Transverse colon (tissue), 4 donors: ENCODE results near the gene PUSL1. TPM values are rescaled to one million over a fixed set of nuclear protein-coding genes. Genes with fewer than 3 reads are reported as not detected.

ENCODE experiments used
- DNase-seq: peaks from one replicate; pipeline ENCODE4 v3.0.0-alpha.2; 2019
- H3K27ac ChIP-seq, 4 donors: fragments of 200-600 bp; sonication (generic); 2 replicates each; pipeline ENCODE4 v1.5.1; 2016 to 2018; ENCODE audit warnings: inconsistent platforms in 4 of 4
- H3K27me3 ChIP-seq: fragments of 200-600 bp; sonication (generic); 2 replicates; pipeline ENCODE4 v1.5.1; 2017; ENCODE audit warnings: inconsistent platforms
- H3K36me3 ChIP-seq, 4 donors: fragments of 200-600 bp; sonication (generic); 2 replicates each; pipeline ENCODE4 v1.5.1; 2017 to 2019; ENCODE audit warnings: inconsistent platforms in 4 of 4
- H3K4me1 ChIP-seq, 4 donors: fragments of 200-600 bp; sonication (generic); 2 replicates each; pipeline ENCODE4 v1.5.1; 2017 to 2020; ENCODE audit warnings: inconsistent platforms in 4 of 4
- H3K4me3 ChIP-seq, 4 donors: fragments of 200-600 bp; sonication (generic); 1 replicate in 1 of 4; 2 replicates in 3 of 4; pipeline versions ENCODE4 v1.5.1 to v1.6.1; 2017 to 2019; ENCODE audit warnings: inconsistent platforms in 4 of 4
- H3K9me3 ChIP-seq, 2 donors: fragments of 200-600 bp; sonication (generic); 2 replicates each; pipeline ENCODE4 v1.5.1; 2017 to 2019; ENCODE audit warnings: inconsistent platforms in 2 of 2
- CTCF ChIP-seq, 5 experiments: fragments of 200-600 bp in 3 of 5; fragments of 450-650 bp in 2 of 5; sonication (generic) in 3 of 5; IDR thresholded peaks; 1 replicate in 2 of 5; 2 replicates in 3 of 5; pipeline ENCODE4 v1.5.1; 2016 to 2017; ENCODE audit warnings: antibody characterized with exemption in 5 of 5, inconsistent platforms in 3 of 5, mild to moderate bottlenecking in 2 of 5, moderate library complexity in 1 of 5
- EP300 ChIP-seq: sonication (generic); formaldehyde crosslinking; IDR thresholded peaks from one replicate; pipeline ENCODE4 v1.6.1; 2017; ENCODE audit warnings: antibody characterized with exemption, low read depth
- POLR2A ChIP-seq: fragments of 450-650 bp; IDR thresholded peaks from one replicate; pipeline ENCODE4 v1.6.1; 2016; ENCODE audit warnings: antibody characterized with exemption, mild to moderate bottlenecking, moderate library complexity
- POLR2AphosphoS5 ChIP-seq, 3 donors: sonication (generic); formaldehyde crosslinking; IDR thresholded peaks; one replicate each; pipeline ENCODE4 v1.6.1; 2016; ENCODE audit warnings: antibody characterized with exemption in 3 of 3
- WGBS, 2 donors: methylation state at CpG; one replicate each; pipeline ENCODE4 v1.1.5; 2018; ENCODE audit warnings: low coverage in 1 of 2; 5-methylcytosine and 5-hydroxymethylcytosine counted together
- in situ Hi-C, 4 donors: fragments of 200-750 bp; cut with MboI; loops; one replicate each; pipeline versions ENCODE4 v1.15.0 to v1.15.1; 2017; ENCODE audit warnings: low sequenced_read_pairs in 3 of 4, low pct_ligation_motif_present in 1 of 4, low pct_unique_long_range_greater_than_20kb in 1 of 4
- intact Hi-C: fragments of 100-400 bp; cut with DNase I; formaldehyde crosslinking; loops from one replicate; pipeline ENCODE4 v1.15.1; 2023; ENCODE audit warnings: low total_unique reads
- total RNA-seq, 4 donors: library from RNA; depleted of rRNA; stranded (reverse); fragments of >200 nt; gene quantifications; one replicate each; pipeline ENCODE4 v1.1.0, GENCODE V29; 2016

The PUSL1 gene
- 10 to 100 TPM in 3 of 4 donors, 1 to 10 TPM in 1; 7.0 to 35.9 (median 20.5) TPM for total RNA-seq

- peaks cover 32 to 55% (median 50%) of the 10 kb centered on the region in 4 donors for H3K4me1 ChIP-seq
- H3K4me3 ChIP-seq = peak within 1 kb of the TSS; percentile 73 to 95 (median 88)
- 2% methylated on average over 32 of the region's 131 CpGs; no CpG with 5 or more reads in 1 of the 2 donors for WGBS, 2 donors
- peaks cover 0 to 8% (median 3%) of the 10 kb centered on the region in 4 donors for H3K36me3 ChIP-seq
- H3K27ac ChIP-seq = peak within 1 kb of the TSS; percentile 92 to 97 (median 96)
- in situ Hi-C loops = no loop called here
- no peak for TF ChIP-seq EP300
- peak in 2 of 3 donors; percentile 48 to 61 for TF ChIP-seq POLR2AphosphoS5 (IDR thresholded peaks at IDR 0.05)
- peak; percentile 27 for TF ChIP-seq POLR2A
- peak in 3 of 5 experiments; percentile 2 to 60 (median 28) for TF ChIP-seq CTCF (IDR thresholded peaks at IDR 0.05)
- no peaks in the 10 kb centered on the region for H3K9me3 ChIP-seq
- peak; percentile 88 for DNase-seq
- no peaks in the 10 kb centered on the region for H3K27me3 ChIP-seq
- intact Hi-C loops = no loop called here
These were observed at the start of gene PUSL1, which contains the start of gene ACAP3 for GRCh38 chr1:1307923-1308755. Gene PUSL1, plus strand, starts transcription at chr1:1308597. Its CDS starts 47 bp downstream, at chr1:1308644. Gene ACAP3, minus strand, starts transcription at chr1:1307930. Its CDS starts 115 bp downstream, at chr1:1307815.

- TF ChIP-seq POLR2A = no peak
- TF ChIP-seq EP300 = no peak
- TF ChIP-seq POLR2AphosphoS5 (IDR thresholded peaks at IDR 0.05) = no peak
- no peak for TF ChIP-seq CTCF (IDR thresholded peaks at IDR 0.05)
- intact Hi-C loops = no loop called here
- H3K4me1 ChIP-seq = no peaks in the 10 kb centered on the region
- peaks cover 0 to 37% (median 11%) of the 10 kb centered on the region in 4 donors for H3K36me3 ChIP-seq
- no peaks in the 10 kb centered on the region for H3K27me3 ChIP-seq
- WGBS, 2 donors = 91% methylated on average over 22 of the region's 22 CpGs; no CpG with 5 or more reads in 1 of the 2 donors
- in situ Hi-C loops = loop anchor here in 1 of 4 donors (25.0 kb wide), 1 partner anchor 147 kb away; the partner anchor contains the start of gene C1orf159
- H3K27ac ChIP-seq = no peak overlapping the region
- no peak for DNase-seq
- no peaks in the 10 kb centered on the region for H3K9me3 ChIP-seq
- H3K4me3 ChIP-seq = no peak overlapping the region
These were observed 49.3 kb upstream of the PUSL1 start for GRCh38 chr1:1259119-1259488.

- H3K36me3 ChIP-seq = peaks cover 0 to 34% (median 9%) of the 10 kb centered on the region in 4 donors
- intact Hi-C loops = no loop called here
- 96% methylated on average over 18 of the region's 18 CpGs; no CpG with 5 or more reads in 1 of the 2 donors for WGBS, 2 donors
- no peaks in the 10 kb centered on the region for H3K9me3 ChIP-seq
- H3K4me3 ChIP-seq = no peak overlapping the region
- DNase-seq = no peak
- in situ Hi-C loops = loop anchor here in 1 of 4 donors (25.0 kb wide), 1 partner anchor 147 kb away; the partner anchor contains the start of gene C1orf159
- H3K4me1 ChIP-seq = no peaks in the 10 kb centered on the region
- no peak overlapping the region for H3K27ac ChIP-seq
- TF ChIP-seq POLR2AphosphoS5 (IDR thresholded peaks at IDR 0.05) = no peak
- no peak for TF ChIP-seq CTCF (IDR thresholded peaks at IDR 0.05)
- TF ChIP-seq EP300 = no peak
- TF ChIP-seq POLR2A = no peak
- no peaks in the 10 kb centered on the region for H3K27me3 ChIP-seq
These were observed 48.9 kb upstream of the PUSL1 start for GRCh38 chr1:1259540-1259939.

GRCh38 chr1:1259951-1260600 is 48.3 kb upstream of the PUSL1 start:
- 70 to 79% methylated on average over 2 to 26 of the region's 26 CpGs for WGBS, 2 donors
- in situ Hi-C loops = loop anchor here in 2 of 4 donors (10.0 to 25.0 kb wide), 2 partner anchors 145 to 148 kb away; partner anchors contain the start of gene C1orf159 (in 2 of the 2)
- no peak overlapping the region for H3K27ac ChIP-seq

More at GRCh38 chr1:1259951-1260600, 48.3 kb upstream of the PUSL1 start:
- H3K9me3 ChIP-seq = no peaks in the 10 kb centered on the region
- no peak overlapping the region for H3K4me3 ChIP-seq
- H3K27me3 ChIP-seq = no peaks in the 10 kb centered on the region
- peaks cover 0 to 29% (median 7%) of the 10 kb centered on the region in 4 donors for H3K36me3 ChIP-seq
- no peak for DNase-seq
- TF ChIP-seq CTCF (IDR thresholded peaks at IDR 0.05) = no peak
- TF ChIP-seq POLR2AphosphoS5 (IDR thresholded peaks at IDR 0.05) = no peak
- TF ChIP-seq EP300 = no peak
- TF ChIP-seq POLR2A = no peak
- intact Hi-C loops = no loop called here
- H3K4me1 ChIP-seq = no peaks in the 10 kb centered on the region
